ELR (cell line): Measurements from ENCODE around the gene SART1.
"Not testable (repeated sequence)": the region's sequence is repeated elsewhere in the genome, so short reads cannot be mapped to it uniquely, and the experiment has no call there.

Source experiments
- DNase-seq: peaks from one replicate; pipeline ENCODE4 v3.0.0-alpha.2; 2015; ENCODE audit warnings: low read depth

The SART1 gene

GRCh38 chr11:66020212-66020611 is 58.7 kb downstream of the SART1 start:
- DNase-seq = no peak

- peak; percentile 88 for DNase-seq
Measured at GRCh38 chr11:66020618-66021357, 59.3 kb downstream of the SART1 start.

GRCh38 chr11:66022401-66023185 is 61.1 kb downstream of the SART1 start:
- peak; percentile 75 for DNase-seq

GRCh38 chr11:66023186-66023440 is 61.6 kb downstream of the SART1 start:
- DNase-seq = not testable (repeated sequence)

- no peak for DNase-seq
Measured at GRCh38 chr11:66026017-66026529, 64.5 kb downstream of the SART1 start, which contains the start of gene CATSPER1. Gene CATSPER1 (minus strand): TSS chr11:66026479. CDS start chr11:66026379, 100 bp downstream.
